ENCODE results near the gene CASD1.

GRCh38 chr7:94514140-94514889, 4.7 kb downstream of the CASD1 start:
- TF ChIP-seq, protein P1, sequence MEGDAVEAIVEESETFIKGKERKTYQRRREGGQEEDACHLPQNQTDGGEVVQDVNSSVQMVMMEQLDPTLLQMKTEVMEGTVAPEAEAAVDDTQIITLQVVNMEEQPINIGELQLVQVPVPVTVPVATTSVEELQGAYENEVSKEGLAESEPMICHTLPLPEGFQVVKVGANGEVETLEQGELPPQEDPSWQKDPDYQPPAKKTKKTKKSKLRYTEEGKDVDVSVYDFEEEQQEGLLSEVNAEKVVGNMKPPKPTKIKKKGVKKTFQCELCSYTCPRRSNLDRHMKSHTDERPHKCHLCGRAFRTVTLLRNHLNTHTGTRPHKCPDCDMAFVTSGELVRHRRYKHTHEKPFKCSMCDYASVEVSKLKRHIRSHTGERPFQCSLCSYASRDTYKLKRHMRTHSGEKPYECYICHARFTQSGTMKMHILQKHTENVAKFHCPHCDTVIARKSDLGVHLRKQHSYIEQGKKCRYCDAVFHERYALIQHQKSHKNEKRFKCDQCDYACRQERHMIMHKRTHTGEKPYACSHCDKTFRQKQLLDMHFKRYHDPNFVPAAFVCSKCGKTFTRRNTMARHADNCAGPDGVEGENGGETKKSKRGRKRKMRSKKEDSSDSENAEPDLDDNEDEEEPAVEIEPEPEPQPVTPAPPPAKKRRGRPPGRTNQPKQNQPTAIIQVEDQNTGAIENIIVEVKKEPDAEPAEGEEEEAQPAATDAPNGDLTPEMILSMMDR (IDR thresholded peaks at IDR 0.05), result no peak
- TF ChIP-seq EZH2phosphoT487 (IDR thresholded peaks at IDR 0.05), result no peak
